ENCODE results near the gene TPRG1L. TPM values are rescaled to one million over a fixed set of nuclear protein-coding genes. Genes with fewer than 3 reads are reported as not detected.

Gene TPRG1L
- total and polyA plus RNA-seq, 10 of the 15 experiments (the other 5 are each of a cell fraction or from before 2014, with no cell fraction given), result 1.5 to 16.5 (median 8.0) TPM

- in situ Hi-C loops (cut with MboI) (no loop called here), intact Hi-C loops (cut with micrococcal nuclease; ENCODE audit: unreplicated experiment) (loop anchor here (2.0 kb wide), 1 partner anchor 26 kb away; the partner anchor contains the start of gene TPRG1L)
- H3K9ac ChIP-seq (ENCODE audit: control insufficient read depth, insufficient read depth, low read length), result 0 out of 2 replicates have a peak overlapping the region, but pooled peaks have one; percentile 82
- DNase-seq (ENCODE audit: low read depth, low spot score) (no peak), ATAC-seq (no peak), FAIRE-seq (no peak)
- SMC1A ChIA-PET (ENCODE audit: uncharacterized antibody, unreplicated experiment), result interaction anchor here (0.6 to 7.7 kb wide), 5 partner anchors 8 to 66 kb away, joined by 3 to 53 read pairs (median 3); no protein-coding TSS in a partner anchor
- no peaks in the 10 kb centered on the region for H3K9me3 ChIP-seq (replicated peaks; ENCODE audit: control insufficient read depth, insufficient read depth, low read length)
- peak overlapping the region; percentile 8; the same call in 1 of the 2 replicates for H2AFZ ChIP-seq (ENCODE audit: control insufficient read depth, low read depth, low read length)
- no TSS peak for BruUV-seq (replicated peaks)
- H3K27me3 ChIP-seq (replicated peaks in 1 of 2; ENCODE audit: control insufficient read depth in 2 of 2, insufficient read depth in 2 of 2, low read length in 1 of 2), result no peaks in the 10 kb centered on the region
- H3K4me3 ChIP-seq, result peak overlapping the region; percentile 84
- POLR2A ChIA-PET, result interaction anchor here (0.9 to 11.3 kb wide), 5 partner anchors 16 to 27 kb away, joined by 3 to 184 read pairs (median 8); no protein-coding TSS in a partner anchor
- TF ChIP-seq LARP7 (IDR thresholded peaks at IDR 0.05) (peak; percentile 21; the same call in 1 of the 2 replicates), HDAC6 (IDR thresholded peaks at IDR 0.05; ENCODE audit: unreplicated experiment) (no peak), ASH2L (IDR thresholded peaks at IDR 0.05; ENCODE audit: borderline replicate concordance, low read depth) (no peak), SIX5 (IDR thresholded peaks at IDR 0.05; ENCODE audit: low read depth, low read length, severe bottlenecking) (no peak), RCOR1 (conservative IDR thresholded peaks at IDR 0.05; ENCODE audit: low read depth, low read length) (no peak), PAX5 (IDR thresholded peaks at IDR 0.05; ENCODE audit: borderline replicate concordance, low read depth, low read length) (no peak)
- peaks cover 58% of the 10 kb centered on the region for H3K79me2 ChIP-seq (ENCODE audit: control insufficient read depth, insufficient read depth, low read length)
- peaks cover 1 to 15% of the 10 kb centered on the region in 2 experiments; a peak in 2 of 4 replicates for H3K36me3 ChIP-seq (ENCODE audit: control insufficient read depth in 2 of 2, insufficient read depth in 2 of 2, low read length in 1 of 2)
- peak overlapping the region; percentile 92 for H3K4me2 ChIP-seq (ENCODE audit: control insufficient read depth, insufficient read depth)
- H4K20me1 ChIP-seq (ENCODE audit: control insufficient read depth, insufficient read depth), result no peaks in the 10 kb centered on the region
- RAD21 ChIA-PET (ENCODE audit: unreplicated experiment), result interaction anchor here (0.8 to 2.1 kb wide), 4 partner anchors 12 to 104 kb away, joined by 3 to 7 read pairs (median 4); no protein-coding TSS in a partner anchor
- WGBS (ENCODE audit: insufficient coverage, insufficient replicate concordance, low lambda C conversion rate, missing lambda C conversion rate), result 29% methylated on average over 40 of the region's 50 CpGs
- H3K27ac ChIP-seq (ENCODE audit: control insufficient read depth, insufficient read depth), result no peak overlapping the region
- CTCF ChIA-PET, result interaction anchor here (0.9 to 7.7 kb wide), 7 partner anchors 14 to 74 kb away, joined by 3 to 91 read pairs (median 5); no protein-coding TSS in a partner anchor
- H3K4me1 ChIP-seq (ENCODE audit: control insufficient read depth, insufficient read depth, low read length), result peaks cover 20% of the 10 kb centered on the region
These were observed 25.6 kb downstream of the TPRG1L start for GRCh38 chr1:3650248-3651025.

All from GM12878 (cell line).